ENCODE data around the gene NRROS.

NRROS gene

GRCh38 chr3:196686436-196686835 is 46.9 kb downstream of the NRROS start:
- no peak for DNase-seq (ENCODE audit: low read depth)

- no peak for DNase-seq (ENCODE audit: low read depth)
Observed at GRCh38 chr3:196688349-196688748, 48.9 kb downstream of the NRROS start.

GRCh38 chr3:196689941-196690660 is 50.6 kb downstream of the NRROS start:
- no peak for DNase-seq (ENCODE audit: low read depth)

GRCh38 chr3:196691386-196691785 is 51.9 kb downstream of the NRROS start:
- DNase-seq (ENCODE audit: low read depth), result no peak

- DNase-seq (ENCODE audit: low read depth), result no peak
Observed at GRCh38 chr3:196694202-196694638, 54.7 kb downstream of the NRROS start.

GRCh38 chr3:196694941-196695848 is 55.7 kb downstream of the NRROS start:
- no peak for DNase-seq (ENCODE audit: low read depth)

GRCh38 chr3:196695849-196696226 is 56.3 kb downstream of the NRROS start:
- no peak for DNase-seq (ENCODE audit: low read depth)

- DNase-seq (ENCODE audit: low read depth), result no peak
Observed at GRCh38 chr3:196697270-196697669, 57.8 kb downstream of the NRROS start.

- DNase-seq (ENCODE audit: low read depth), result no peak
Observed at GRCh38 chr3:196699749-196700148, 60.3 kb downstream of the NRROS start.

GRCh38 chr3:196700801-196701200 is 61.3 kb downstream of the NRROS start:
- no peak for DNase-seq (ENCODE audit: low read depth)

- DNase-seq (ENCODE audit: low read depth), result no peak
Observed at GRCh38 chr3:196706327-196706726, 66.8 kb downstream of the NRROS start.

GRCh38 chr3:196706731-196707130 is 67.2 kb downstream of the NRROS start:
- DNase-seq (ENCODE audit: low read depth), result no peak

- no peak for DNase-seq (ENCODE audit: low read depth)
Observed at GRCh38 chr3:196707566-196707965, 68.1 kb downstream of the NRROS start.

- DNase-seq (ENCODE audit: low read depth), result no peak
Observed at GRCh38 chr3:196708467-196708866, 69.0 kb downstream of the NRROS start.

All from activated gamma-delta T cell treated with anti-CD3 and anti-CD28 coated beads, Interleukin-2, amount 50 U/mL, for 16 hours (primary cell).